GM12878 (cell line): ENCODE results near the gene SUFU. TPM values are rescaled to one million over a fixed set of nuclear protein-coding genes. Genes with fewer than 3 reads are reported as not detected.

Experiments
- ATAC-seq: fragments of 200-7000 bp; cut with Tn5 transposase; 3 replicates; pipeline ENCODE4 v1.9.1; 2020; ENCODE audit warnings: mild to moderate bottlenecking, moderate library complexity
- BruUV-seq: library from RNA; stranded (reverse); fragments of 400-500 nt; replicated peaks from 2 replicates; lab custom pipeline; 2021; lab: Mats Ljungman, UMichigan
- CTCF ChIA-PET: fragments of 300-600 bp; sonication (Branson Sonifier 250); formaldehyde crosslinking; extraction: SDS; loops from one replicate; lab custom pipeline; 2021; ENCODE audit warnings: inconsistent platforms; lab: Yijun Ruan, JAX
- POLR2A ChIA-PET: fragments of 350-600 bp; formaldehyde crosslinking; extraction: SDS; loops from one replicate; lab custom pipeline; 2021; ENCODE audit warnings: inconsistent platforms; lab: Charles Lee
- RAD21 ChIA-PET: fragments of 300-600 bp; sonication (Branson Sonifier 250); formaldehyde crosslinking; loops from one replicate; lab custom pipeline; 2023; ENCODE audit warnings: antibody characterized with exemption; ENCODE audit not compliant: unreplicated experiment; lab: Charles Lee
- SMC1A ChIA-PET: fragments of 300-600 bp; sonication (Branson Sonifier 250); formaldehyde crosslinking; loops from one replicate; lab custom pipeline; 2023; ENCODE audit not compliant: unreplicated experiment, uncharacterized antibody; lab: Charles Lee
- DNase-seq: peaks from one replicate; pipeline ENCODE4 v3.0.0-alpha.2; 2011; ENCODE audit warnings: low read depth, low spot score
- FAIRE-seq: peaks from 3 replicates; lab custom pipeline; 2011; peaks lifted over from hg19 to GRCh38; lab: Jason Lieb, UNC
- H2AFZ ChIP-seq: 2 replicates; pipeline ENCODE4 v1.6.0; 2011; ENCODE audit warnings: low read depth, low read length, control low read depth; ENCODE audit not compliant: control insufficient read depth
- H3K27ac ChIP-seq: 2 replicates; pipeline ENCODE4 v1.5.1; 2011; ENCODE audit warnings: control low read depth; ENCODE audit not compliant: control insufficient read depth, insufficient read depth
- H3K27me3 ChIP-seq, 2 experiments: replicated peaks in 1 of 2; 2 replicates each; pipeline versions ENCODE4 v1.6.0 to v1.6.1; 2011; ENCODE audit warnings: low read length in 1 of 2; ENCODE audit not compliant: control insufficient read depth in 2 of 2, insufficient read depth in 2 of 2
- H3K36me3 ChIP-seq, 2 experiments: 2 replicates each; pipeline ENCODE4 v1.5.1; 2011; ENCODE audit warnings: low read length in 1 of 2; ENCODE audit not compliant: control insufficient read depth in 2 of 2, insufficient read depth in 2 of 2
- H3K4me1 ChIP-seq: 2 replicates; pipeline ENCODE4 v1.6.1; 2011; ENCODE audit warnings: mild to moderate bottlenecking, low read length, moderate library complexity, mixed read lengths; ENCODE audit not compliant: control insufficient read depth, insufficient read depth
- H3K4me2 ChIP-seq: 2 replicates; pipeline ENCODE4 v1.6.0; 2011; ENCODE audit warnings: control low read depth; ENCODE audit not compliant: control insufficient read depth, insufficient read depth
- H3K4me3 ChIP-seq: fragments of 200-600 bp; sonication (generic); 2 replicates; pipeline ENCODE4 v1.5.1; 2016
- H3K79me2 ChIP-seq: 2 replicates; pipeline ENCODE4 v1.6.0; 2011; ENCODE audit warnings: low read length; ENCODE audit not compliant: control insufficient read depth, insufficient read depth
- H3K9ac ChIP-seq: 2 replicates; pipeline ENCODE4 v1.8.0; 2011; ENCODE audit warnings: low read length, control low read depth, mixed read lengths; ENCODE audit not compliant: control insufficient read depth, insufficient read depth
- H3K9me3 ChIP-seq: replicated peaks from 3 replicates; pipeline ENCODE4 v1.5.1; 2011; ENCODE audit warnings: mild to moderate bottlenecking, low read length; ENCODE audit not compliant: control insufficient read depth, insufficient read depth
- H4K20me1 ChIP-seq: 2 replicates; pipeline ENCODE4 v1.6.0; 2011; ENCODE audit not compliant: control insufficient read depth, insufficient read depth
- ASH2L ChIP-seq: fragments of 300-600, 200-600 bp; sonication (generic); IDR thresholded peaks from 2 replicates; pipeline ENCODE4 v1.6.1; 2017; ENCODE audit warnings: low read depth, mild to moderate bottlenecking, borderline replicate concordance
- BCL11A ChIP-seq: IDR thresholded peaks from 2 replicates; pipeline ENCODE4 v1.6.1; 2011; ENCODE audit warnings: low read depth, low read length
- EP300 ChIP-seq, 2 experiments: fragments of 150-350 bp in 1 of 2; IDR thresholded peaks; 2 replicates each; pipeline ENCODE4 v1.6.1; 2011 to 2012; ENCODE audit warnings: low read depth in 2 of 2, low read length in 2 of 2, borderline replicate concordance in 1 of 2, improper control_type of control experiment in 1 of 2, inconsistent platforms in 1 of 2; ENCODE audit not compliant: control insufficient read depth in 1 of 2
- FOS ChIP-seq: IDR thresholded peaks from 3 replicates; pipeline ENCODE4 v1.6.1; 2011; ENCODE audit warnings: borderline replicate concordance; ENCODE audit not compliant: insufficient read length; ENCODE audit errors: extremely low read depth
- MTA2 ChIP-seq: fragments of 450-650 bp; IDR thresholded peaks from 2 replicates; pipeline ENCODE4 v1.6.1; 2016; ENCODE audit warnings: low read depth, mild to moderate bottlenecking, moderate library complexity
- WGBS: methylation state at CpG from one replicate; pipeline ENCODE4 v1.1.6; 2016; ENCODE audit warnings: low lambda C conversion rate; ENCODE audit not compliant: insufficient replicate concordance, insufficient coverage; ENCODE audit errors: missing lambda C conversion rate; 5-methylcytosine and 5-hydroxymethylcytosine counted together
- in situ Hi-C: fragments of 300-500 bp; cut with MboI; formaldehyde crosslinking; loops from 9 replicates; pipeline ENCODE4 v1.14.3; 2018; ENCODE audit warnings: mixed read lengths
- intact Hi-C: fragments of 100-400 bp; cut with micrococcal nuclease; formaldehyde crosslinking; loops from one replicate; pipeline ENCODE4 v1.14.2; 2022; ENCODE audit not compliant: unreplicated experiment
- polyA plus RNA-seq, 11 experiments: library from polyadenylated mRNA; depleted of rRNA in 4 of 11; unstranded in 6 of 11; stranded (reverse) in 5 of 11; fragments of >200 nt; fragmentation: Nextera tagmentation in 4 of 11; fragmentation: Illumina TruSeq in 1 of 11; extraction: Ambion mirVana in 4 of 11; extraction: Trizol in 1 of 11; gene quantifications; 1 replicate in 1 of 11; 2 replicates in 10 of 11; pipeline versions ENCODE4 v1.2.1 to v1.2.3, GENCODE V29; 2011 to 2016; ENCODE audit warnings: inconsistent platforms in 2 of 11, missing spikeins in 2 of 11, low read depth in 1 of 11
- total RNA-seq, 4 experiments: library from RNA; depleted of rRNA in 3 of 4; stranded (reverse); fragments of >200 nt in 3 of 4; fragmentation: Illumina TruSeq in 1 of 4; extraction: Trizol in 1 of 4; gene quantifications; 2 replicates each; pipeline versions ENCODE4 v1.2.1 to v1.2.3, GENCODE V29; 2013 to 2021

The SUFU gene
- total and polyA plus RNA-seq, 10 of the 15 experiments (the other 5 are each of a cell fraction or from before 2014, with no cell fraction given): 0.68 to 7.7 (median 2.4) TPM

DNA sequence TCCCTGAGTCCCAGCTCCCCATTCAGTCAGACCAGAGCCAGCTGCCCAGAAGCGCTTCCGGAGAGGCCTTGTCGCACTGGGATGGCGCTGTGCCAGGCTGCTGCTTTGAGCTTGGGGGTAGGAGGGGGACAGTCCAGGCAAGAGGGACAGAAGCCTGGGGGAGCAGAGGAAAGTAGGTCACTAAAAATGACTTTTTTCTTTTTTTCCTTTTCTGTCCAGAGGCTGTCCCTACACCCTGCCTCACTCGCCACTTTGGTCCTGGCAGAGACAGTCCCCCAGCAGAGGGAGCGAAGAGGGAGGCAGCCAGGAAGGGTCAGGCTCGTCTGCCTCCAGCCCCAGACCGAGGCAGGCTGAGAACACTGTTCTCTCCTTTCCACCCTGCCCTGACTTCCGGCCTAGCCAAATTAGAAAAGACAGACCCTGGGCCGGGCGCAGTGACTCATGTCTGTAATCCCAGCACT, 124.7 kb downstream of the SUFU start:
- POLR2A ChIA-PET: no interaction called here
- CTCF ChIA-PET: interaction anchor here (1.2 kb wide), 1 partner anchor 124 kb away, joined by 3 read pairs; no protein-coding TSS in a partner anchor
- no peak overlapping the region for H3K4me2 ChIP-seq
- no peak overlapping the region for H2AFZ ChIP-seq
- in situ Hi-C loops: no loop called here
- no peak overlapping the region for H3K4me3 ChIP-seq
- FAIRE-seq (no peak), ATAC-seq (no peak)
- SMC1A ChIA-PET: interaction anchor here (1.8 kb wide), 1 partner anchor 47 kb away, joined by 5 read pairs; no protein-coding TSS in a partner anchor
- no peaks in the 10 kb centered on the region; a peak in 1 of 4 replicates for H3K36me3 ChIP-seq
- no peaks in the 10 kb centered on the region for H3K79me2 ChIP-seq
- H3K4me1 ChIP-seq: no peaks in the 10 kb centered on the region
- no peaks in the 10 kb centered on the region for H3K9me3 ChIP-seq
- no peak for TF ChIP-seq MTA2
- no peak for TF ChIP-seq FOS
- TF ChIP-seq BCL11A: no peak
- TF ChIP-seq EP300 (IDR thresholded peaks at IDR 0.05; ENCODE audit: borderline replicate concordance in 1 of 2, control insufficient read depth in 1 of 2, low read depth in 2 of 2, low read length in 2 of 2): no peak
- no peak for TF ChIP-seq ASH2L
- TF ChIP-seq, all 136 proteins: peak for 0
- Histone ChIP-seq H4K20me1 (no peaks in the 10 kb centered on the region), H3K27ac (no peak overlapping the region), H3K9ac (no peak overlapping the region), H3K27me3 (no peaks in the 10 kb centered on the region)
- intact Hi-C loops: no loop called here
- RAD21 ChIA-PET: no interaction called here
- no TSS peak for BruUV-seq
- DNase-seq: no peak
- WGBS: 92% methylated on average over 11 of the region's 11 CpGs
